ENCODE results near the gene ZNF579.

GRCh38 chr19:55621673-55622231 is 41.1 kb upstream of the ZNF579 start:
- no peak for TF ChIP-seq POLR2AphosphoS5 (IDR thresholded peaks at IDR 0.05; ENCODE audit: borderline replicate concordance, low read depth, low read length)
- TF ChIP-seq EZH2 (IDR thresholded peaks at IDR 0.05): no peak
